Left ventricle myocardium inferior (tissue), 1 donor: Measurements from ENCODE around the gene SCAMP3. TPM values are rescaled to one million over a fixed set of nuclear protein-coding genes. Genes with fewer than 3 reads are reported as not detected.
"Not testable (repeated sequence)": the region's sequence is repeated elsewhere in the genome, so short reads cannot be mapped to it uniquely, and the experiment has no call there.

Source experiments
- DNase-seq: peaks from one replicate; pipeline ENCODE4 v3.0.0-alpha.2; 2020
- H3K27ac ChIP-seq: fragments of 200-600 bp; replicated peaks from 2 replicates; pipeline ENCODE4 v1.8.0; 2021
- H3K27me3 ChIP-seq: fragments of 200-600 bp; 2 replicates; pipeline ENCODE4 v1.8.0; 2021; ENCODE audit warnings: low read depth
- H3K36me3 ChIP-seq: fragments of 200-600 bp; 2 replicates; pipeline ENCODE4 v1.8.0; 2021
- H3K4me1 ChIP-seq: fragments of 200-600 bp; 2 replicates; pipeline ENCODE4 v1.8.0; 2021
- H3K4me3 ChIP-seq: fragments of 200-600 bp; 2 replicates; pipeline ENCODE4 v1.8.0; 2021; ENCODE audit warnings: mild to moderate bottlenecking, moderate library complexity
- H3K9me3 ChIP-seq: fragments of 200-600 bp; replicated peaks from 2 replicates; pipeline ENCODE4 v1.8.0; 2021
- intact Hi-C: fragments of 100-400 bp; cut with micrococcal nuclease; formaldehyde crosslinking; loops from one replicate; pipeline ENCODE4 v1.11.0; 2022
- total RNA-seq: library from RNA; stranded (reverse); fragmentation: NEBNext Ultra II Directional; extraction: Animal tissue kit (Norgen Biotek cat#: 25700); gene quantifications from one replicate; pipeline ENCODE4 v1.2.1, GENCODE V29; 2021
- TF ChIP-seq, protein P1 (sequence below): fragments of 200-600 bp; IDR thresholded peaks from 2 replicates; pipeline ENCODE4 v1.8.0; 2021; ENCODE audit warnings: antibody characterized with exemption, mild to moderate bottlenecking, borderline replicate concordance
- donor health status: DM: no; HTN: yes; CAD: no; lungs with severe emphysema.

SCAMP3 gene
- total RNA-seq, 1 donor from 2014 or later: 57.1 TPM

DNA sequence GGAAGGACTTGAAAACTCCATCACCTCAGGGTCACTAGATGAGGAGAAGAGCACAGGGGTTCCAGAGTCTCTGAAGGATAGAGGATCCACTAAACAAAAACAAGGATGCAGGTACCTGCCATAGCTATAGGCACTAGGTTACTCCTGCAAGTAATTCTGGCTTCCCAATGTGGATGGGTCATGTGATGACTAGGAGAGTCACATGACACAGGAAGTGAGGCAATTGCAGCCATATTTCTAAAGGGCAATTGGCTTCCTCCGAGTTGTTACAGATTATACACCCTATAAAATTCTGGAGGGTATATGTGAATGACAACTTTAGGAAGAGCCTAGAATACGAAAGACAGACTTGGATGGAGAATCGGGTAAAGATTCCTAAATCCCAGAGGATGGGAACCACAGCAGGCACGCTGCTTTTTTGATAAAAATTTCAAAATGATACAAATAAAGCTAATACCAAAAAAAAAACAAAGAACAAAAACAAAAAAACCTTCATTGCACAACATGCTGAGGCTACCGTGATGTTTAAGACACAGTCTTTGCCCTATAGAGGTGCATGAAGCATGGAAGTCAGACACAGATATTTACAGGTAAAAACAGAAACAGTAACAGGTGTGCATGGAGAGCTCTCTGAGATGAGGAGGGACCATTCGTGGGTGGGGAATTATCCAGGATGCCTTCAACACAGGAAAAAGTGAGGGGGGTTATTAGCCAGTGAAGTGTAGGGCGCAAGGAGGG, 43.1 kb downstream of the SCAMP3 start:
- intact Hi-C loops: no loop called here
- TF ChIP-seq, protein P1, sequence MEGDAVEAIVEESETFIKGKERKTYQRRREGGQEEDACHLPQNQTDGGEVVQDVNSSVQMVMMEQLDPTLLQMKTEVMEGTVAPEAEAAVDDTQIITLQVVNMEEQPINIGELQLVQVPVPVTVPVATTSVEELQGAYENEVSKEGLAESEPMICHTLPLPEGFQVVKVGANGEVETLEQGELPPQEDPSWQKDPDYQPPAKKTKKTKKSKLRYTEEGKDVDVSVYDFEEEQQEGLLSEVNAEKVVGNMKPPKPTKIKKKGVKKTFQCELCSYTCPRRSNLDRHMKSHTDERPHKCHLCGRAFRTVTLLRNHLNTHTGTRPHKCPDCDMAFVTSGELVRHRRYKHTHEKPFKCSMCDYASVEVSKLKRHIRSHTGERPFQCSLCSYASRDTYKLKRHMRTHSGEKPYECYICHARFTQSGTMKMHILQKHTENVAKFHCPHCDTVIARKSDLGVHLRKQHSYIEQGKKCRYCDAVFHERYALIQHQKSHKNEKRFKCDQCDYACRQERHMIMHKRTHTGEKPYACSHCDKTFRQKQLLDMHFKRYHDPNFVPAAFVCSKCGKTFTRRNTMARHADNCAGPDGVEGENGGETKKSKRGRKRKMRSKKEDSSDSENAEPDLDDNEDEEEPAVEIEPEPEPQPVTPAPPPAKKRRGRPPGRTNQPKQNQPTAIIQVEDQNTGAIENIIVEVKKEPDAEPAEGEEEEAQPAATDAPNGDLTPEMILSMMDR: no peak
- H3K9me3 ChIP-seq: no peaks in the 10 kb centered on the region
- H3K36me3 ChIP-seq: no peaks in the 10 kb centered on the region
- H3K27ac ChIP-seq: no peak overlapping the region
- no peaks in the 10 kb centered on the region for H3K27me3 ChIP-seq
- peak overlapping the region; percentile 5 for H3K4me3 ChIP-seq
- H3K4me1 ChIP-seq: no peaks in the 10 kb centered on the region
- DNase-seq: no peak

DNA sequence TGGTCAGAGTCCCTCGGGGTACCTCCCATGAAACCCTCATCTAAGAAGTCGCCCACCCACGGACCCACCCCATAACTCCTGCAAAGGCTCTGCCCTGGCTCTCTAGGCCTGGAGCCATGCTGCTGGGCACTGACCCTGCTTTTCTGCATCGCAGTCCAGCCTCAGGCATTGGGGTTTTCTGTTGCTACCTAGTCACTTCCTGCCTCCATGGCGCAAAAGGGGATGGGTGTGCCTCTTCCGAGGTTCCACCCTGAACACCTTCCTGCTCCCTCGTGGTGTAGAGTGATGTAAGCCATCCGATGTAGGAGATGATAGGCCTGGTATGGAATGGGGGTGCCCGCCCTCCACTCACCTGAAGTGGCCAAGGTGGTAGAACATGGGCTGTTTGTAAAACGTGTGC, 47.5 kb downstream of the SCAMP3 start:
- intact Hi-C loops, H3K9me3 ChIP-seq, H3K27me3 ChIP-seq, H3K36me3 ChIP-seq, H3K27ac ChIP-seq, DNase-seq, H3K4me3 ChIP-seq: not testable (repeated sequence)
- peaks cover 11% of the 10 kb centered on the region for H3K4me1 ChIP-seq

DNA sequence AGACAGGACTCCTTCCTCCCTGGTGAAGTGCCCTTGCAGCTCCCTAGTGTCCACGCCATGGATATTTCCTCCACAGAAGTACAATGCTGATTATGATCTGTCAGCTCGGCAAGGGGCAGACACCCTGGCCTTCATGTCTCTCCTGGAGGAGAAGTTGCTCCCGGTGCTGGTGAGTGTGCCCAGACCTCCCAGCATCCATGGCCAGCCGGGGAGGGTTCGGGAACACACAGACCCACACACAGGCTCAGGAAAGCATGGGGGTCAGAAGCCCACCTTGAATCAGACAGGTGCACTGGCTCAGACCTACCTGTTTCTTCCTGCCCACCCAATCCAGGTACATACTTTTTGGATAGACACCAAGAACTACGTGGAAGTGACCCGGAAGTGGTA, 50.1 kb downstream of the SCAMP3 start:
- DNase-seq, H3K4me3 ChIP-seq, H3K27ac ChIP-seq, H3K27me3 ChIP-seq, intact Hi-C loops, H3K36me3 ChIP-seq, H3K9me3 ChIP-seq: not testable (repeated sequence)
- H3K4me1 ChIP-seq: peaks cover 33% of the 10 kb centered on the region

DNA sequence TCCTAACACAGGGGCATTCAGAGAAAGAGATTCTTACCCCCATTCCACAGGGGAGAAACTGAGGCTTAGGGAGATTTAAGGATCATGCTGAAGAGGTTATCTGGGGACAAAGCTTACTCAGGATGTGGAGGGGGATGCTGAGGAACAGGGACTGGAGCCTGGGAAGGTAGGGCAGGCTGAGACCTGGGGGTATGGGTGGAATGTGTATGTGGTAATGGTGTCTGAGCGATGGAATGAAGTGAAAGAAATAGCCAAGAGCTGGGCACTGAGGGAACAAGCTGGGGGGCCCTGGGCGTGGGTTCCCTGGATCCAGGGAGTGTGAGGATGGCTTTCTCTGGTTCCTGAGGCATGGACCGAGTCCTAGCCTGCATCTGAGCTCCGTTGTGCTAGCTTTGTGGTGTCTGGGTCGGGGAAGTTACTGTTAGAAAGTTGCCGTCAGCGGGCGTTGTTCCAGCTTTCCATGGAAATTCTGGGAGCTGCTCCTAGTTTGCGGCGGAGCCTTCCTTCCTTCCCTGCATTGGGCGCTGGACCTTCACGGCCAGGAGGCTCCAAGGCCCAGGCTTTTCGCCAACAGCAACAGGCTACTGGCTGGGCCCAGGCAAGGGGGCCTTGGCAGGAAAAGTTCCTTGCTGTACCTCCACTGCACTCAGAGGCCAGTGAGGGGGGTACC, 50.6 kb downstream of the SCAMP3 start:
- intact Hi-C loops, H3K9me3 ChIP-seq, H3K4me3 ChIP-seq, H3K36me3 ChIP-seq, H3K27me3 ChIP-seq, DNase-seq, H3K27ac ChIP-seq: not testable (repeated sequence)
- H3K4me1 ChIP-seq: peaks cover 38% of the 10 kb centered on the region

DNA sequence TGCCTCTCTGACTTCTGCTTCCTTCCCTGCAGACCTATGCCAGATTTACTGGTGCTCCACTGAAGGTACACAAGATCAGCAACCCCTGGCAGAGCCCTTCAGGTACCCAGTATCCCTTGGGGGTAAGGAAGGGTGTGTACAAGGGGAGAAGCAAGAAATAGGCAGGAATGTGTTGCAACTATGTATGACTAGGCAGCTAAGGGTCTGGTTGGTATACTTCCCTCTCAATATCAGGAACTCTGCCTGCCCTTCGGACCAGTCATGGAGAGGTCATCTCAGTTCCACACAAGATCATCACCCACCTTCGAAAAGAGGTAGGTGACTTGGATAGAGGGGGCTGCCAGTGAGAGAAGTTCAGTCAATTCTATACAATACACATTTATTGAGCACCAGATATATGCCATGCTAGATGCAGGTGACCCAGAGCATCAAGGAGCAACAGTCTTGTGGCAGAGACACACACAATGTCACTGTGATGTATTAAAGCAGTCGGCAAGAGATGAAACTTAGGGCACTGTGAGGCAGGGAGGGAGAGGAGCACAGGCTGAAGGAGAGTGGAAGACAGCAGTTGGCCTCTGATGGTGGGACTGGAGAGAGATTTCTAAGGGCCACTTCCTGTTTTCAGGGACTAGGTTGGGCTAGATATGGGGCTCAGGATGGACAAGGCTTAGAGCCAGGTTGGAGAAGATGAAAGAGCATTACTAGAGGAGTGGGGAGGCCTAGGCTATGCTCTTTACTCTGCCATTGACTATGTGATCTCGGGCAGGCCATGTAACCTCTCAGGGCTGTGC, 51.7 kb downstream of the SCAMP3 start:
- peaks cover 39% of the 10 kb centered on the region for H3K4me1 ChIP-seq
- DNase-seq: no peak
- peaks cover 4% of the 10 kb centered on the region for H3K36me3 ChIP-seq
- intact Hi-C loops: no loop called here
- no peaks in the 10 kb centered on the region for H3K9me3 ChIP-seq
- TF ChIP-seq, protein P1: no peak
- no peak overlapping the region for H3K4me3 ChIP-seq
- H3K27ac ChIP-seq: no peak overlapping the region
- H3K27me3 ChIP-seq: no peaks in the 10 kb centered on the region

DNA sequence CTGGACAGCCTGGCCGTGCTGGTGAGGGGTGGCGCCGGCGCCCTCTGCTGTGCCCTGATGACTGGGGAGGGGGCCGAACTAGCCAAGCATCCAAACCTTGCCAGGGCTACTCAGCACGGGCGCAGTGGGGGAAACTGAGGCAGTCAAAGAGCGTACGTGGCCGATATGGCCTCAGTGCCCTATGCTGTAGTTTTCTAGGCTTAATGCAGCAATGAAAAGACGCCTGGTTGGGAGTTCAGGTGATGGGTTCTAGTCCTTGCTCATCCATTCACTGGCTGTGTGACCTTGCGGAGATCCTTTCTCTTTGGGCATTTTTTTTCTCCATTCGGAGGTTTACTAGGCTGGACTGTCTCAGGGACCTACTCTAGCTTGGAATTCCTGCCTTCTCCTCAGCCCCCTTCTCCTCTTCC, 52.8 kb downstream of the SCAMP3 start:
- intact Hi-C loops: no loop called here
- Histone ChIP-seq H3K36me3 (peaks cover 4% of the 10 kb centered on the region), H3K4me1 (peaks cover 39% of the 10 kb centered on the region), H3K9me3 (no peaks in the 10 kb centered on the region), H3K27ac (peak overlapping the region; percentile 99), H3K4me3 (peak overlapping the region; percentile 95), H3K27me3 (no peaks in the 10 kb centered on the region)
- TF ChIP-seq, protein P1: no peak
- no peak for DNase-seq
